A204.1 (cell line): ENCODE measurements around the gene BPIFA1.

Source experiments
- FAIRE-seq: peaks from 2 replicates; lab custom pipeline; 2012; peaks lifted over from hg19 to GRCh38; lab: Jason Lieb, UNC

BPIFA1 gene

DNA sequence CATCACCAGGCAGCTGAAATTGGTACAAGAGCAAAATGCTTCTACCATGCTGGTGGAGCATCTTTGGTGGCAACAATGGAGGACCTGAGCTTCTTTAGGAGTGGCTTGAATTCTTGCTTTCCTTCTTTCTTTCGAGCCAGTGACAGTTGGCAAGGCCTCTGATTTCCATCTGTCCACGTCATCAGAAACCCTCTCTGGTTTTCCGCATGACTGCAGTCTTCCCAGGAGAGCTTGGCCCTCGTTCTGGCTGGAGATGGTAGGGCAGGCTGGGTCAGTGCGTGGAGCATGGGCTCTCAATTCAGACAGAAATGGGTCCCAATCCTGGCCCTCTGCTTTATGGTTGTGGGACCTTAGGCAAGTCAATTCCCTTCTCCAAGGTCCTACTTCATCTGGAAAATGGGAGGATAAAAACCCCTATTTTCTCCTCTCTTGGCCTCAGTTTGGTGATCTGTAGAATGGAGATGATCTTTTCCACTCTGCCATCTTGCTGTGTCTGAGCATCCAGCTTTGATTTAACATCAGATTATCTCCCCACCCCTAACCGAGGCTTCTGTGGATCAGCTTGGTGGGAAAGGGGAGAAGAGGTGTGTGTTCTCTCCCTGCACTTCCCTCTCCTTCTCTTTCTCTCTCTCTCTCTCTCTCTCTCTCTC is 43.6 kb downstream of the BPIFA1 start:
- no peak for FAIRE-seq

DNA sequence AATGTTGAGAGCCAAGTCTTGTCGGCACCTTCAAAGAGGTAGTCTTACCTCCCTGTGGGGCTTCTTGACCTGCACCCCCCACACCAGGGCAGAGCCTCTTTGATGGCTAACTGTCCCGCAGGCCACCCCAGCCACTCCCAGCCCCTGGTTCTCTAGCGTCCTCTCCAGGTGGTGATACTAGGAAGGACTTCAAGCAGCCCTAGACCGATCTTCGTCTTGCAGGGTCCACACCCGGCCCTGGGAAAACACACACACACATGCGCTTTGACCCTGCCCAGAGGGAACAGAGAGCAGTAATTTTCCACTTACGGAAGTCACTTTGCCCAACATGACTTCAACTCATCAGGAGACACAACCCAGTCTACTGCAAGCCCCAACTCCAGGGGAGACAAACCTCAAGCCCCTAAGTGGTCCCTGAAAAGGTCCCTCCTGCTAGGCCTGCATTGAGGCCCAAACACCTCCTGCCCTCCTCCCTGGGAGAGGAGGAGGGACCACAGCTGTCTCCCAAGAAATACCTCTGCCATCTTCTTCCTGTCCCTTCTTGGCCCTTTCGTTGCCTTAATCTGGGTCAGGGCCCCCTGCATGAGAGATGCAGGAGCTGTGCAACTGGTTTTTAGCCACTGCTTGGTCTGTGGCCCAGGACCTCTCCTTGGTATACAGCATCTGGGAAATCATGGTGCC is 44.3 kb downstream of the BPIFA1 start:
- FAIRE-seq = no peak

DNA sequence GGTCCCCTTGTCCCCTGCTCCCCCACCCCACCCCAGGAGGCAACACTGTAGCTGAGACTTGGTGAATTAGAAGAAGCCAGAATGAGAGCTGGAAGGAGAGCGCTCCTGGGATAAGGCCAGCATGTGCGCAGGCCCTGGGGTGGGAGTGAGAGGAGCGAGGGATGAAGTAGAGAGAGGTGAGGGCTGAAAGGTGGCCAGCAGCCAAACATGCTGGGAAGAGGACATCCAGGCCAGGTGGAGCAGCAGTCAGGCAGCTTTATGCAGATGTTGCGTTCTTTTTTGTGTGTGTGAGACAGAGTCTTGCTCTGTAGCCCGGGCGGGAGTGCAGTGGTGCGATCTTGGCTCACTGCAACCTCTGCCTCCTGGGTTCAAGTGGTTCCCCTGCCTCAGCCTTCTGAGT is 45.0 kb downstream of the BPIFA1 start:
- FAIRE-seq = no peak

DNA sequence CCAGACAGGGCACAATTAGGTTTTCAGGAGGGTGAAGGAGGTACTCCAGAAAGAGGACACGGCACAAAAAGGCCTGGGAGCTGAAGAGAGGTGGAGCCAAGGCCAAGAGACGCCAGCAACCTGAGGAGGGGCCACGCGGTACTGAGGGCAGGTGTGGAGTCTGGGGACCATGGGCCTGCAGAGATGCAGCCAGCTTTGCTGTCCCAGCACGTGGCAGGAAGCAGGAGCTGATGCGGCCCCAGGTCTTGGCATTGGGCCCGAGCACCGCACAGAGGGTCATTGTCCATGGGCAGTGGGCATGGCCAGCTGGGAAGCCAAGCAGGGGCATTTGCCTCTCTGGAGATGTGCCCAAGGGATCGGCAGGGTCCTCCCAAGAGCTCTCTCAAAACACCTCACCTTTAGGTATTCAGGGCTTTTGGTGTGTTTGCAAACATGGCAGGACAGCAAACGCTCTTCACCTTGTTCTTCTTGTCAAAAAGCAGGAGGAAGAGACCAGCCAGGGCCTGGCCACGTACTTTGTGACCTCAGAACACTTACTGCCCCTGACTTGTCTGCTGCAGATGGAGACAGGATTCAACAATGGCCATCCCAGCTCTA is 45.9 kb downstream of the BPIFA1 start:
- no peak for FAIRE-seq

- no peak for FAIRE-seq
Measured at GRCh38 chr20:33282196-33282934, 46.6 kb downstream of the BPIFA1 start.

DNA sequence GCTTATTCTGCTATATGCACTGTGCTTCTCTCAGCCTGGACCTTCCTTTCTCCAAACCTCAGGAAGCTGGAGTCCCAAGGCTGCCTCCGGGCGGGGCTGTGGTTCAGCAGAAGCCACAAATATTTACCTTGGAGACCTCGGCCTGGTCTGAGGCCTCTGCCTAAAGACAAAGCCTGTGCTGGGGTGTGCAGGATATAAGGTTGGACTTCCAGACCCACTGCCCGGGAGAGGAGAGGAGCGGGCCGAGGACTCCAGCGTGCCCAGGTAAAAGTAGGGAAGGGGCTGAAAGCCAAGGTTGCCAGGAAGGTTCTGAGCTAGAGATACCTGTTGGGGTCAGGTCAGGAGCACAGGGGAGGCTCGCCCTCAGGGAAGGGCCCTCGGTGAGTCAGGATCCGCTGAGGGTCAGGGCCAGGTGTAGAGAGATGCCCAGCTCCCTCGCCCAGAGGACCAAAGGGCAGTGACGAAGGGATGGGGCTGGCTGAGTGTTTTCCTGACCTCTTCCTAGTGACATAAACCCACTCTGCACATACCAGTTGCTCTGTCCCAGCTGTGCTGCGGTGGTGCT is 47.3 kb downstream of the BPIFA1 start, which contains the start of gene BPIFB1:
TSS of gene BPIFB1 (plus strand) at position 224 of the 565 bp plus-strand sequence. CDS start 2,860 bp downstream, outside the sequence.
- no peak for FAIRE-seq

DNA sequence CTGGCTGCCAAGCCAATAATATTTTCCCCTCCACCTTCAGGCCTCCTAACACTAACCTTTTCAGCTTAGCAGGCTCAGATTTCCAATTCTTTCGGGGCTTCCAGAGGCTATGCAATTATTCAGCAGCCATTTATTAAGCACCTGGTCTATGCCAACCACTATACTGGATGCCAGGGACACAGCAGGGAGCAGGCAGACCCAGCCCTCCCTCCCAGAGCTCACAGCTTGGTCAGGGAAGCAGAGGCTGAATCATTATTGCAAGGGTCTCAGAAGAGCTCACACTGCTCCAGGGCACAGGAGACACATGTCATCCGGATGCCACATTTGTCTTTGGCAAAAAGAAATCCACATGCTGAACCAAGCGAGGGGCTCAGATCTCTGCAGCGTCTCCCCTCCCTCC is 48.5 kb downstream of the BPIFA1 start:
- FAIRE-seq = no peak

DNA sequence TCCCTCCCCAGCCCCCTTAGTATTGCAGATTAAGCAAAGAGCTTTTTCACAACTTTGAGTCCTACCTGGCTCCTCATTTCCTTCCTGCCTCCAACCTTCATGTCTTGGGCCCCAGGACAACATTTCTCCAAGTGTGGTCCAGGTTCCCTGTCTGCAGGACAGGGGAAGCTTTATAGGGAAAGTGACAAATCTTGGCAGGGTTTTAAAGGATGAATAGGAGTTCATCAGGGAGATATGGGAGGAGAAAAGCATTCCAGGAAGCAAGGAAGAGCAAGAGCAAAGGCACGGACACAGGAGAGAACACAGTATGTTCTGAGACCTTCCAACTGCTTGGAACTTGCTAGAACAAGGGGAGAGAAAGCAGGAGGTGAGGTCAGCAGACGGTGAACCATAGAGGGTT is 49.1 kb downstream of the BPIFA1 start:
- FAIRE-seq = no peak

DNA sequence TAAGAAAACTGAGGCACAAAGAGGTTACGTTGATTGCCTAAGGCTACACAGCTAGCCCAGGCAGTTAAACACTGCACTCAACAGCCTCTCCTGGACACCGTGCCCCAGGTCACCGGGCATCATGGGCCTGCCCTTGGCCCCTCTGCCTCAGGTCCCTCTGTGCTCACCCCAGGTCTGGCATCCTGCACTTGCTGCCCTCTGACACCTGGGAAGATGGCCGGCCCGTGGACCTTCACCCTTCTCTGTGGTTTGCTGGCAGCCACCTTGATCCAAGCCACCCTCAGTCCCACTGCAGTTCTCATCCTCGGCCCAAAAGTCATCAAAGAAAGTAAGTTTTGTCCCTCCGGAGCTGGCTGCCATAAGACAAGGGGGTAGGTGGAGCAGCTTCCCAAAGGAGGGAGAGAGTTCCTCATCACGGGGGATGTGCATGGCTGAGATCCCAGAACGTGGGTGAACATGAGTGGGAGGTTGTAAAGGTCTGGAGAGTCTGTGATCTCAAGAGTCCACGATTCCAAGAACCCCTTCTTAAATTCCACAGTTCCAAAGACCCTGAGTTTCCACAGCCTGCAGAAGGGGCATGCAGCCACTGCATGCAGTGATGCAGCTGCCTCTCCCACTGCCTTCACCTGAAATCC is 50.2 kb downstream of the BPIFA1 start:
- no peak for FAIRE-seq

DNA sequence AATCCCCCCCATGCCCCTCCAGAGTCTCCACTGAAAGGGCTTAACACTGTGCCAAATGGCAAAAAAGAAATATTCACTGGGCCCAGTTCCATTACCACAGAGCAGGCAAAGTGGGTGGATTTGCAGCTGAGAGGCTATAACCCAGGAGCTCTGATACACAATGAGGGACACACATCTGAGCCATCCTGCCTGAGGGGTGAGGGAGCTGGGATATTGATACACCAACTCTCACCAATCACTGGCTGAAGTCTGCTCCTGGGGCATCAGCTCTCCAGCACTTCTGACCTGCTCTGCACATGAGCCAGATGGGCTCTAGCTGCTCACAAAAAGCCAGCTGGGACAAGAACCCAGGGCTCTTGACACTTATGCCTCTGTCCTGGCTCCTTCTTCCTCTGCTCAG is 52.1 kb downstream of the BPIFA1 start:
- no peak for FAIRE-seq

DNA sequence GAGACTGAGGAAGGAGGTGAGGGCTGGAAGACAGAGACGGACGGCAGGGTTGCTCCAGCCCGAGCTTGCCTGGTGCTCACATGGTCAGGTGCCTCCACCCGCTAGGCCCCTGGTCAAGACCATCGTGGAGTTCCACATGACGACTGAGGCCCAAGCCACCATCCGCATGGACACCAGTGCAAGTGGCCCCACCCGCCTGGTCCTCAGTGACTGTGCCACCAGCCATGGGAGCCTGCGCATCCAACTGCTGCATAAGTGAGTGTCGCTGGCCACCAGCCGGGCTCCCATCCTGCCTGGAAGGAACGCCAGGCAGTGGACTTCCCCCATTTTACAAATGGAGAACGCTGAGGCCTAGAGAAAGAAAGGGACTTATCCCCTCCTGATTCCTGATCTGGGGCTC is 55.1 kb downstream of the BPIFA1 start:
- no peak for FAIRE-seq

GRCh38 chr20:33291416-33291815 is 55.6 kb downstream of the BPIFA1 start:
- FAIRE-seq = no peak

DNA sequence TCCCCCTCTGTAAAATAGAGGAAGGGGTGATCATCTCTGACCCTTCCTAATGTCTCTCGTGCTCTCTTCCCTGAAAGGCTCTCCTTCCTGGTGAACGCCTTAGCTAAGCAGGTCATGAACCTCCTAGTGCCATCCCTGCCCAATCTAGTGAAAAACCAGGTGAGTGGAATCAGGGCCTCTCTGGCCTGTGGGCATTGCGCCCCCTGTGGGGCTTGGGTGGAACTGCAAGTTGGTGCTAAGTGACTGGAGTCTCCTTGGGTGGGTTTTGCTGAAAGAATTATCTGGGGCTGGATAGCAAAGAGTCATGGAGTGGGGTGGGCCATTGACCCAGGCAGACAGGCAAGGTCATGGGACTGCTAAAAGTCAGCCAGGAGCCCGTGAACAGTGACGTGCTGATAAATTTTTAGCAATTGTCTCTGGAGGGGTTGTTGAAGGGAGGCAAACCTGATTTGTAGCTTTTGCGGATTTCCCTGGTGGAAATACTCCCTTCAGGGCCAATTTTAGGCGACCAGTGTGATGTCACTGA is 56.1 kb downstream of the BPIFA1 start:
- FAIRE-seq = no peak
